Neuronal stem cell (in vitro differentiated cells): ENCODE measurements around the gene ASCL3.

Experiments
- DNase-seq: peaks from one replicate; pipeline ENCODE4 v3.0.0-alpha.2; 2013; ENCODE audit warnings: low spot score
- H2AFZ ChIP-seq: one replicate; pipeline ENCODE4 v1.6.1; 2013; ENCODE audit warnings: mild to moderate bottlenecking, low read length, inconsistent platforms
- H2AK5ac ChIP-seq: 2 replicates; pipeline ENCODE4 v1.6.1; 2013; ENCODE audit warnings: low read depth, mild to moderate bottlenecking, inconsistent platforms, low read length, moderate library complexity, mixed read lengths
- H2BK120ac ChIP-seq: 2 replicates; pipeline ENCODE4 v1.6.1; 2013; ENCODE audit warnings: low read depth, mild to moderate bottlenecking, inconsistent platforms, low read length, moderate library complexity, mixed read lengths
- H2BK12ac ChIP-seq: one replicate; pipeline ENCODE4 v1.6.1; 2013; ENCODE audit warnings: low read length, inconsistent platforms
- H2BK15ac ChIP-seq: 2 replicates; pipeline ENCODE4 v1.6.1; 2013; ENCODE audit warnings: mild to moderate bottlenecking, low read length, inconsistent platforms, mixed read lengths
- H2BK5ac ChIP-seq: one replicate; pipeline ENCODE4 v1.6.1; 2013; ENCODE audit warnings: inconsistent platforms, mild to moderate bottlenecking, low read length, moderate library complexity
- H3K14ac ChIP-seq: one replicate; pipeline ENCODE4 v1.6.1; 2013; ENCODE audit warnings: low read length, inconsistent platforms
- H3K18ac ChIP-seq: 2 replicates; pipeline ENCODE4 v1.6.1; 2013; ENCODE audit warnings: low read length, inconsistent platforms
- H3K23ac ChIP-seq: 2 replicates; pipeline ENCODE4 v1.6.1; 2013; ENCODE audit warnings: low read depth, mild to moderate bottlenecking, mixed read lengths, low read length, inconsistent platforms; ENCODE audit not compliant: poor library complexity
- H3K27ac ChIP-seq: replicated peaks from 3 replicates; pipeline ENCODE4 v1.5.1; 2013; ENCODE audit warnings: low read length, inconsistent platforms
- H3K27me3 ChIP-seq, 3 experiments: 2 replicates each; pipeline ENCODE4 v1.6.1; 2013; ENCODE audit warnings: low read length in 3 of 3, mild to moderate bottlenecking in 2 of 3, inconsistent platforms in 1 of 3, low read depth in 1 of 3, mixed read lengths in 1 of 3, moderate library complexity in 1 of 3; ENCODE audit not compliant: control insufficient read depth in 3 of 3, insufficient read depth in 3 of 3
- H3K36me3 ChIP-seq, 2 donors: replicated peaks in 1 of 2; 2 replicates each; pipeline ENCODE4 v1.6.1; 2013; ENCODE audit warnings: low read length in 2 of 2; ENCODE audit not compliant: control insufficient read depth in 2 of 2, insufficient read depth in 2 of 2
- H3K4ac ChIP-seq: 2 replicates; pipeline ENCODE4 v1.6.1; 2013; ENCODE audit warnings: inconsistent platforms, mild to moderate bottlenecking, low read length, moderate library complexity
- H3K4me1 ChIP-seq, 2 donors: 1 replicate in 1 of 2; 2 replicates in 1 of 2; pipeline ENCODE4 v1.6.1; 2013; ENCODE audit warnings: low read length in 2 of 2, low read depth in 1 of 2; ENCODE audit not compliant: control insufficient read depth in 2 of 2, insufficient read depth in 1 of 2
- H3K4me2 ChIP-seq: one replicate; pipeline ENCODE4 v1.6.1; 2013; ENCODE audit warnings: mild to moderate bottlenecking, low read length, inconsistent platforms; ENCODE audit not compliant: insufficient read depth, poor library complexity, severe bottlenecking
- H3K4me3 ChIP-seq, 2 donors: 2 replicates each; pipeline ENCODE4 v1.5.1; 2013; ENCODE audit warnings: low read length in 2 of 2, mild to moderate bottlenecking in 2 of 2, inconsistent platforms in 1 of 2, moderate library complexity in 1 of 2
- H3K79me1 ChIP-seq: one replicate; pipeline ENCODE4 v1.6.1; 2013; ENCODE audit warnings: low read depth, mild to moderate bottlenecking, inconsistent platforms, low read length, moderate library complexity
- H3K9ac ChIP-seq: one replicate; pipeline ENCODE4 v1.6.1; 2013; ENCODE audit warnings: mild to moderate bottlenecking, low read depth, low read length, inconsistent platforms; ENCODE audit not compliant: poor library complexity
- H3K9me3 ChIP-seq, 2 donors: replicated peaks in 1 of 2; 2 replicates each; pipeline versions ENCODE3 to v1.6.1; 2013; ENCODE audit warnings: low read length in 2 of 2, mild to moderate bottlenecking in 2 of 2, inconsistent platforms in 1 of 2, low read depth in 1 of 2, mixed read lengths in 1 of 2, moderate library complexity in 1 of 2; ENCODE audit not compliant: control insufficient read depth in 2 of 2, insufficient read depth in 1 of 2
- H4K8ac ChIP-seq: one replicate; pipeline ENCODE4 v1.6.1; 2013; ENCODE audit warnings: low read depth, mild to moderate bottlenecking, inconsistent platforms, low read length, moderate library complexity
- H4K91ac ChIP-seq: one replicate; pipeline ENCODE4 v1.6.1; 2013; ENCODE audit warnings: low read length, low read depth, mild to moderate bottlenecking, inconsistent platforms; ENCODE audit not compliant: poor library complexity
- WGBS, 2 donors: extraction: QIAGEN DNeasy Blood & Tissue Kit; methylation state at CpG; one replicate each; pipeline ENCODE4 v1.1.7; 2013; ENCODE audit warnings: missing lambda C conversion rate in 2 of 2, mixed read lengths in 1 of 2; ENCODE audit not compliant: insufficient read length in 2 of 2, insufficient replicate concordance in 1 of 2; ENCODE audit errors: extremely low coverage in 2 of 2; 5-methylcytosine and 5-hydroxymethylcytosine counted together

ASCL3 gene

GRCh38 chr11:8932564-8933180 is 10.1 kb downstream of the ASCL3 start, which contains the start of gene C11orf16:
C11orf16 (minus strand) TSS chr11:8932947; CDS start chr11:8932308, 639 bp downstream.
- Histone ChIP-seq H3K79me1 (no peaks in the 10 kb centered on the region), H3K18ac (peak within 1 kb of the TSS; percentile 62), H2BK5ac (peak within 1 kb of the TSS; percentile 30), H3K9me3 (no peaks in the 10 kb centered on the region), H3K4me1 (peaks cover 0 to 5% of the 10 kb centered on the region in 2 donors), H3K4ac (no peak within 1 kb of the TSS), H3K14ac (no peak within 1 kb of the TSS), H3K36me3 (no peaks in the 10 kb centered on the region), H4K91ac (no peak within 1 kb of the TSS), H3K23ac (peak within 1 kb of the TSS; percentile 81), H3K27ac (no peak within 1 kb of the TSS), H3K4me2 (no peak within 1 kb of the TSS), H2BK12ac (no peak within 1 kb of the TSS), H3K9ac (no peak within 1 kb of the TSS), H2AFZ (peak within 1 kb of the TSS; percentile 10), H2BK120ac (peak within 1 kb of the TSS; percentile 17), H2AK5ac (peak within 1 kb of the TSS; percentile 32), H3K27me3 (no peaks in the 10 kb centered on the region), H2BK15ac (peak within 1 kb of the TSS; percentile 78), H3K4me3 (no peak within 1 kb of the TSS), H4K8ac (peak within 1 kb of the TSS; percentile 29)
- no peak for DNase-seq
- WGBS, 2 donors, result no CpG with 5 or more reads among the region's 12 CpGs

DNA sequence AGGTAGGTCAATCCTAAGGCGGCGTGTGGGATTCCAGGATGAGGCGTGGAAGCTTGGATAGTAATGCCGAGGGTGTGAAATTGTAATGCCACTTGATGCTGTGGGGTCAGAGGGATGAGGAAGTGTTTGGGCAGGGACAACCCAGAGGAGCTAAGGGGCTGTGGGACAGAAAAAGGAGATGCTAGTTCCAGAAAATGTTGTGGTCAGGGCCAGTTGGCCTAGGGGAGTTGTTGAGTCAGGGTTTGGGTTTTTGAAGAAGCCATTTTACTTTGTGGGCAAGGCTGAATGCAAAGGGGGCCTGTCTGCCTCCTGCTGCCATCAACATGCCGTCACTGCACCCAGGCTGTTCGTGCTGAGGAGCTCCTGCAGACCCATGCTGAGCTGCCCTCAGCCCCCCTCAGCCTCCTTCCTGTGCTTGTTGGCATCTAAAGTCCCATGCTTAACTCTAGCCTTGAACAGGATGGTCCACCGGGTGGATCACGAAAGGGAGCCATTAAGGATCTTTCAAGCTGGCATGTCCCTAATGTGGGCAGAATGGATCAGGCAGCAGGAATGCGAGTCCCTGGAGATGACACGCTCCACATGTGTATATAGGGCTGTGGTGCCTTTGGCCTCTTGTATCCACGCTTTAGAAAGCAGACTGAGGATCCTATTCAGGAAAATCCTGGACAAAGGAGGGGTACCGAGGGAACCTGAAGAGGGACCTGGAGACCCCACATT is 12.2 kb downstream of the ASCL3 start:
- Histone ChIP-seq H3K14ac (no peak overlapping the region), H3K4me3 (no peak overlapping the region), H2AFZ (no peak overlapping the region), H2BK15ac (peak overlapping the region; percentile 32), H3K27me3 (no peaks in the 10 kb centered on the region), H2BK5ac (no peak overlapping the region), H3K79me1 (no peaks in the 10 kb centered on the region), H3K23ac (peak overlapping the region; percentile 10), H4K8ac (no peak overlapping the region), H3K36me3 (peaks cover 0 to 2% of the 10 kb centered on the region in 2 donors), H3K4me1 (peaks cover 0 to 5% of the 10 kb centered on the region in 2 donors), H3K27ac (no peak overlapping the region), H3K4me2 (no peak overlapping the region), H3K4ac (no peak overlapping the region), H2BK12ac (no peak overlapping the region), H2AK5ac (peak overlapping the region; percentile 40), H3K9me3 (no peaks in the 10 kb centered on the region), H4K91ac (no peak overlapping the region), H2BK120ac (no peak overlapping the region), H3K18ac (no peak overlapping the region), H3K9ac (no peak overlapping the region)
- no peak for DNase-seq
- whole genome bisulfite sequencing, 2 donors, result no CpG with 5 or more reads among the region's 12 CpGs

DNA sequence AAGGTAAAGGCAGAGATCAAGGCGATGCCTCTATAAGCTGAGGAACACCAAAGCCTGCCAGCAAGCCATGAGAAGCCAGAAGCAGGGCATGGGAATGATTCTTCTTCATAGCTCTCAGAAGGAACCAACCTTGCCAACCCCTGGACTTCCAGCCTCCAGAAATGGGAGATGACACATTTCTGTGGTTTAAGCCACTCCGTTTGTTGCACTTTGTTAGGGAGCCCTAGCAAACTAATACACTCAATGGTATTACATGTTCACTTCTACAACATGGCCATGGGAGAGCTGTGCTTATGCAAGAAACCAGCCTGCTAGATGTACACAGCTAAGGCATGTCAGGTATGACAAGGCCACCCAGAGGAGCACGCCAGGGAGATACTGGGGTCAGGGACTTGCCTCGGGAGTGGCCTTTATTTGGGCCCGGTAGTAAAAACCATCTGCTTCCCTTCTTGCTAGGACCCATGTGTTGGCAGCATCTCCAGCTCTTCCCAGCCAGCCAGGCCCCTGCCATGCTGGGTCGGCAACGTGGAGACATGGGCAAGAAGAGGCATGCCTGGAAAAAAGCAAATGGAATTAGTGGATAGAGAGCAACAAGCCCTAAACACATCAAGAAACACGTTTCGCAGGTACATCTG is 13.7 kb downstream of the ASCL3 start:
- Histone ChIP-seq H3K9ac (no peak overlapping the region), H3K4me1 (peaks cover 0 to 4% of the 10 kb centered on the region in 2 donors), H3K9me3 (no peaks in the 10 kb centered on the region), H3K23ac (no peak overlapping the region), H3K79me1 (no peaks in the 10 kb centered on the region), H3K4me2 (no peak overlapping the region), H2BK15ac (no peak overlapping the region), H2BK5ac (no peak overlapping the region), H2BK12ac (no peak overlapping the region), H3K14ac (no peak overlapping the region), H3K27ac (no peak overlapping the region), H2AK5ac (no peak overlapping the region), H3K4me3 (no peak overlapping the region), H4K91ac (no peak overlapping the region), H3K4ac (no peak overlapping the region), H2BK120ac (no peak overlapping the region), H3K18ac (no peak overlapping the region), H2AFZ (no peak overlapping the region), H3K36me3 (peaks cover 2 to 6% of the 10 kb centered on the region in 2 donors), H3K27me3 (no peaks in the 10 kb centered on the region), H4K8ac (no peak overlapping the region)
- no peak for DNase-seq
- WGBS, 2 donors, result no CpG with 5 or more reads among the region's 9 CpGs

DNA sequence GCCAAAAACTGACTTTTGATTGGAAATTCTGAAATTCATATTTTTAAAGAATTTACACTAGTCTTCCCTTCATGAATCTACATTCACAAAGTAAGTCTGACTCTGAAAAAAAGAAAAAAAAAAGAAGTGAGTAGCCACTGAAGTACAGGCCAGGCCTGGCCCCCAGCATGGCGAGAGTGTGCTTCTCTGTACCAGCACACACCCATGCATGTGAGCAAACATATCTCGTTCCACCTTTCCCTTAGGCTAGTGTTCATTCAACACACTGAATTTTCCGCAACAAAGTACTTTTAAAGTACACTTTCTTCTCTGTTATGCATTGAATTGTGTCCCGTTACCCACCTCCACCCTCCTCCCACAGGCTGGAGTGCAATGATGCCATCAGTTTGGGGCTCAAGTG is 14.6 kb downstream of the ASCL3 start:
- H4K8ac ChIP-seq, result no peak overlapping the region
- peaks cover 0 to 4% of the 10 kb centered on the region in 2 donors for H3K4me1 ChIP-seq
- no peak overlapping the region for H2AFZ ChIP-seq
- peak overlapping the region; percentile 5 for H3K23ac ChIP-seq
- H3K27ac ChIP-seq, result no peak overlapping the region
- whole genome bisulfite sequencing, 2 donors, result no CpG with 5 or more reads among the region's 4 CpGs
- peaks cover 2 to 8% of the 10 kb centered on the region in 2 donors for H3K36me3 ChIP-seq
- H3K4me2 ChIP-seq, result no peak overlapping the region
- no peak overlapping the region for H3K14ac ChIP-seq
- H2BK12ac ChIP-seq, result no peak overlapping the region
- no peak overlapping the region for H3K4ac ChIP-seq
- H3K18ac ChIP-seq, result no peak overlapping the region
- no peak overlapping the region for H4K91ac ChIP-seq
- H3K9ac ChIP-seq, result no peak overlapping the region
- peak overlapping the region; percentile 34 for H2BK15ac ChIP-seq
- no peak overlapping the region for H3K4me3 ChIP-seq
- no peak overlapping the region for H2BK120ac ChIP-seq
- H3K79me1 ChIP-seq, result no peaks in the 10 kb centered on the region
- no peak for DNase-seq
- H3K27me3 ChIP-seq, result no peaks in the 10 kb centered on the region
- H2AK5ac ChIP-seq, result no peak overlapping the region
- H2BK5ac ChIP-seq, result no peak overlapping the region
- no peaks in the 10 kb centered on the region for H3K9me3 ChIP-seq
